ENCODE results near the gene EML4. TPM values are rescaled to one million over a fixed set of nuclear protein-coding genes. Genes with fewer than 3 reads are reported as not detected.

EML4 gene
- total and polyA plus RNA-seq, 2 of the 13 experiments (the other 11 are each of a cell fraction or from before 2014, with no cell fraction given) = 243 to 476 TPM

- TF ChIP-seq ETV5 (CRISPR knock-in tag; IDR thresholded peaks at IDR 0.05; ENCODE audit: borderline replicate concordance) = peak; percentile 99
- TF ChIP-seq ZC3H4 (CRISPR knock-in tag; IDR thresholded peaks at IDR 0.05; ENCODE audit: borderline replicate concordance) = no peak
- peak; percentile 97 for TF ChIP-seq ZBTB37 (CRISPR knock-in tag; IDR thresholded peaks at IDR 0.05)
- TF ChIP-seq ZNF891 (CRISPR knock-in tag; IDR thresholded peaks at IDR 0.05) = peak; percentile 94; the same call in 1 of the 2 replicates
- TF ChIP-seq HIVEP1 (CRISPR knock-in tag; IDR thresholded peaks at IDR 0.05) = peak; percentile 87
- TF ChIP-seq HOXA5 (CRISPR knock-in tag; IDR thresholded peaks at IDR 0.05) = peak; percentile 88
- TF ChIP-seq HCFC1 (IDR thresholded peaks at IDR 0.05; ENCODE audit: low read depth, low read length) = no peak
- TF ChIP-seq ZNF407 (CRISPR knock-in tag; IDR thresholded peaks at IDR 0.05; ENCODE audit: not compliant biosample characterization) = peak; percentile 87
- peak; percentile 92 for TF ChIP-seq FOXA3 (CRISPR knock-in tag; IDR thresholded peaks at IDR 0.05)
- TF ChIP-seq GABPA (IDR thresholded peaks at IDR 0.05; ENCODE audit: low read depth, low read length) = no peak
- peak; percentile 83 for TF ChIP-seq GABPA (CRISPR knock-in tag; IDR thresholded peaks at IDR 0.05; ENCODE audit: low read depth)
- peak; percentile 78; the same call in 1 of the 2 replicates for TF ChIP-seq ZNF562 (CRISPR knock-in tag; IDR thresholded peaks at IDR 0.05; ENCODE audit: borderline replicate concordance)
- TF ChIP-seq ZNF558 (CRISPR knock-in tag; IDR thresholded peaks at IDR 0.05; ENCODE audit: borderline replicate concordance) = peak; percentile 97; the same call in 1 of the 2 replicates
- no peak for TF ChIP-seq ZNF17 (CRISPR knock-in tag; IDR thresholded peaks at IDR 0.05)
- peak; percentile 85 for TF ChIP-seq ZFX (CRISPR knock-in tag; IDR thresholded peaks at IDR 0.05; ENCODE audit: low read depth)
- peak; percentile 93; the same call in 1 of the 2 replicates for TF ChIP-seq ZNF350 (CRISPR knock-in tag; IDR thresholded peaks at IDR 0.05; ENCODE audit: borderline replicate concordance, low read depth)
- peak; percentile 79; the same call in 1 of the 2 replicates for TF ChIP-seq DZIP1 (CRISPR knock-in tag; IDR thresholded peaks at IDR 0.05)
Observed at GRCh38 chr2:42132966-42133641, 36.0 kb upstream of the EML4 start (continued).

Data from HepG2 (cell line).